Aorta (tissue), 5 donors: Measurements from ENCODE around the gene CACNA1E. TPM values are rescaled to one million over a fixed set of nuclear protein-coding genes. Genes with fewer than 3 reads are reported as not detected.

Experiments used
- ATAC-seq: fragments of 200-7000 bp; cut with Tn5 transposase; one replicate; pipeline ENCODE4 v1.9.1; 2022; ENCODE audit warnings: moderate library complexity; ENCODE audit not compliant: low FRiP score
- DNase-seq, 2 donors: peaks; one replicate each; pipeline ENCODE4 v3.0.0-alpha.2; 2020
- H3K27ac ChIP-seq, 2 donors: one replicate each; pipeline ENCODE4 v1.5.1; 2013; ENCODE audit warnings: low read length in 2 of 2, mild to moderate bottlenecking in 2 of 2, moderate library complexity in 2 of 2, control low read depth in 1 of 2, inconsistent platforms in 1 of 2, low read depth in 1 of 2
- H3K27me3 ChIP-seq, 2 donors: one replicate each; pipeline ENCODE4 v1.6.1; 2013; ENCODE audit warnings: control low read depth in 1 of 2, low read length in 1 of 2, mild to moderate bottlenecking in 1 of 2, moderate library complexity in 1 of 2; ENCODE audit not compliant: insufficient read depth in 2 of 2, control insufficient read depth in 1 of 2
- H3K36me3 ChIP-seq, 2 donors: one replicate each; pipeline ENCODE4 v1.6.1; 2013; ENCODE audit warnings: control low read depth in 1 of 2, low read length in 1 of 2, mild to moderate bottlenecking in 1 of 2; ENCODE audit not compliant: insufficient read depth in 2 of 2, control insufficient read depth in 1 of 2
- H3K4me1 ChIP-seq, 2 donors: one replicate each; pipeline ENCODE4 v1.6.1; 2013; ENCODE audit warnings: low read length in 2 of 2, control low read depth in 1 of 2, mild to moderate bottlenecking in 1 of 2, moderate library complexity in 1 of 2; ENCODE audit not compliant: insufficient read depth in 2 of 2, control insufficient read depth in 1 of 2
- H3K4me3 ChIP-seq, 2 donors: one replicate each; pipeline ENCODE4 v1.5.1; 2013; ENCODE audit warnings: low read length in 2 of 2, control low read depth in 1 of 2, mild to moderate bottlenecking in 1 of 2
- H3K9me3 ChIP-seq: one replicate; pipeline ENCODE4 v1.6.1; 2013; ENCODE audit warnings: mild to moderate bottlenecking, low read length; ENCODE audit not compliant: control insufficient read depth
- WGBS, 2 donors: extraction: QIAGEN DNeasy Blood & Tissue Kit; methylation state at CpG; one replicate each; pipeline ENCODE4 v1.1.7; 2013; 5-methylcytosine and 5-hydroxymethylcytosine counted together
- intact Hi-C, 2 donors: fragments of 100-400 bp; cut with DNase I; formaldehyde crosslinking; loops; one replicate each; pipeline versions ENCODE4 v1.14.2 to v1.15.0; 2022
- polyA plus RNA-seq, 2 donors: library from polyadenylated mRNA; stranded (reverse); fragments of 200-250 nt; gene quantifications; one replicate each; pipeline ENCODE4 v1.2.3, GENCODE V29; 2013
- total RNA-seq, 2 donors: library from RNA; stranded (reverse); fragmentation: NEBNext Ultra II Directional; extraction: Animal tissue kit (Norgen Biotek cat#: 25700); gene quantifications; one replicate each; pipeline ENCODE4 v1.2.1, GENCODE V29; 2021
- donor health status: healthy with polysubstance abuse.
- donor health status: Bipolar disorder and iron deficiency.
- donor health status: DM: no; HTN: no; CAD: no.
- donor health status: DM: no; HTN: no; CAD: no.
- donor health status: DM: yes; HTN: yes; CAD: no.

The CACNA1E gene
- total and polyA plus RNA-seq, 4 donors: 0.06 to 0.19 TPM; not detected in 2

GRCh38 chr1:181802466-181802865, 319.1 kb downstream of the CACNA1E start:
- no peak for DNase-seq

DNA sequence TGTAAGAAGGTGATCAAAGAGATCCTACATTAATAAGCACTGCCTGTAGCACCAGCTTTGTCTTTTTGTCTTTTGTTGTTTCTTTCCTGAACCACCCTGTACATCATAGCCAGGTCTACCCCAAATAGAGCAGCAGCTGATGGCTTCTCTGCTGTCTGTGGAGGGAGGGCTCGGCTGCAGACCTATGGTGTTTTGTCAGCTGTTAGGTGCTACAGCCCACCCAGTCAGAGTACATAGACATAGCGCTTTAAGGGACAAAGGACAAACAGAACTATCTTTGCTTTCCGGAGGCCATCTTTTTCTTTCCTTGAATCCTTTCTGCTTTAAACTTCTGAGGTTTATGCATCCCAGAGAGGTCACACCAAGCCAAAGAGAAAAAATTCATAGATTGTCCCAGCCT, 320.1 kb downstream of the CACNA1E start:
- no peak for ATAC-seq
- intact Hi-C loops: no loop called here
- H3K36me3 ChIP-seq: no peaks in the 10 kb centered on the region
- H3K9me3 ChIP-seq: no peaks in the 10 kb centered on the region
- H3K4me3 ChIP-seq: no peak overlapping the region
- no peaks in the 10 kb centered on the region for H3K4me1 ChIP-seq
- WGBS, 2 donors: 18 to 36% methylated on average over 3 of the region's 3 CpGs
- DNase-seq: no peak
- no peak overlapping the region for H3K27ac ChIP-seq
- no peaks in the 10 kb centered on the region for H3K27me3 ChIP-seq

More at GRCh38 chr1:181802466-181802865, 319.1 kb downstream of the CACNA1E start:
- Histone ChIP-seq H3K9me3 (no peaks in the 10 kb centered on the region), H3K4me3 (no peak overlapping the region), H3K36me3 (no peaks in the 10 kb centered on the region), H3K27me3 (no peaks in the 10 kb centered on the region), H3K4me1 (no peaks in the 10 kb centered on the region), H3K27ac (no peak overlapping the region)
- intact Hi-C loops: no loop called here
- 82 to 94% methylated on average over 3 of the region's 3 CpGs for WGBS, 2 donors
- no peak for ATAC-seq

DNA sequence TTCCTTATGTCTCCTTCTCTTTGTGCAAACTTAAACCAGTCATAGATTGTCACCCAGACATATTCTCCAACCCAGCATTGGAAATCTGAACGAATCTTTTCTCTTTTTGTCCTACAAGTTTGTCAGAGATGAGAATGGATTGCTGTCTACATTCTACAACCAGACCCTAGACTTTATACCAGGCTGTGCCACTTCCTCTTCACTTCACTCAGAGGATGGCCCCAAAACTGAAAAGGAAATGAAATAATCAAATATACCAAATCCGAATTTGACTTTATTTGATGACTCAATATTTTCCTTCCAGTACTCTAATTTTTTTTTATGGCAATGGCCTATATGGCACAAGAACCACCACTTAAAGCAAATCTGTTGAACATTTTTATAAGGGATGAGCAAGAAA, 321.7 kb downstream of the CACNA1E start:
- no peak overlapping the region for H3K4me3 ChIP-seq
- intact Hi-C loops: no loop called here
- no peaks in the 10 kb centered on the region for H3K27me3 ChIP-seq
- no peaks in the 10 kb centered on the region for H3K4me1 ChIP-seq
- DNase-seq (no peak), ATAC-seq (no peak)
- H3K27ac ChIP-seq: no peak overlapping the region
- no peaks in the 10 kb centered on the region for H3K36me3 ChIP-seq
- WGBS, 2 donors: 53 to 70% methylated on average over 2 of the region's 2 CpGs
- no peaks in the 10 kb centered on the region for H3K9me3 ChIP-seq

GRCh38 chr1:181806746-181807145, 323.4 kb downstream of the CACNA1E start:
- no peak overlapping the region for H3K27ac ChIP-seq
- DNase-seq (no peak), ATAC-seq (no peak)
- H3K36me3 ChIP-seq: no peaks in the 10 kb centered on the region
- H3K4me1 ChIP-seq: no peaks in the 10 kb centered on the region
- no peaks in the 10 kb centered on the region for H3K9me3 ChIP-seq
- H3K27me3 ChIP-seq: no peaks in the 10 kb centered on the region
- intact Hi-C loops: no loop called here
- H3K4me3 ChIP-seq: no peak overlapping the region
- 55% methylated on average over 2 of the region's 2 CpGs for WGBS, 2 donors

- no peaks in the 10 kb centered on the region for H3K36me3 ChIP-seq
- no peaks in the 10 kb centered on the region for H3K27me3 ChIP-seq
- H3K4me1 ChIP-seq: no peaks in the 10 kb centered on the region
- H3K27ac ChIP-seq: no peak overlapping the region
- intact Hi-C loops: no loop called here
- ATAC-seq: no peak
- no peaks in the 10 kb centered on the region for H3K9me3 ChIP-seq
- DNase-seq: no peak
- no peak overlapping the region for H3K4me3 ChIP-seq
- 59 to 64% methylated on average over 4 of the region's 4 CpGs for WGBS, 2 donors
Measured at GRCh38 chr1:181807251-181807650, 323.9 kb downstream of the CACNA1E start.

DNA sequence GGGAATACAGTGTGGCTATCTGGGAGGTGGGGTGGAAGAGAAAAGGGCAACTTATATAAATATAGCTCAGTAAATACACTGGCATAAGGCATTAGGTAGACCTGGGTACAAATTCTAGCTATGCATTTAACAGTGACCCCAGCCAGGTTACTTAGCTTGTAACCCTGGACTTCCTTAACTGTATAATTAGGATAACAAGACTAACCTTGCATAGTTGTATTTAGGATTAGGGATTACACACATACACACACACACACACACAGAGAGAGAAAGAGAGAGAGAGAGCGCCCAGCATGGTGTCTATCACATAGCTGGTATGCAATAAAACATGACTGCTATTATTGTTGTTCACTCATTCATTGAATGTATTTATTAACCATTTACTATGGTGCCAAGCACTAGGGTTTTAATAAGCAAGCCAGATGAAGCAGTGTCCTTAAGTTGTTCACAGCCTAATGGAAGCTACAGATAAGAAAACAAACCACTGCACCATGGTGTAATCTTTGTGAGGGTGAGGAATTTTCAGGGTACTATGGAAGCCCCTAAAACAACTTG, 326.8 kb downstream of the CACNA1E start:
- DNase-seq (no peak), ATAC-seq (no peak)
- Histone ChIP-seq H3K36me3 (no peaks in the 10 kb centered on the region), H3K4me3 (no peak overlapping the region), H3K4me1 (no peaks in the 10 kb centered on the region), H3K27me3 (no peaks in the 10 kb centered on the region), H3K9me3 (peaks cover 2% of the 10 kb centered on the region), H3K27ac (no peak overlapping the region)
- WGBS, 2 donors: 82 to 90% methylated on average over 1 of the region's 1 CpG
- intact Hi-C loops: no loop called here

- 49 to 52% methylated on average over 7 of the region's 7 CpGs for WGBS, 2 donors
- DNase-seq (no peak), ATAC-seq (no peak)
- Histone ChIP-seq H3K36me3 (no peaks in the 10 kb centered on the region), H3K4me1 (no peaks in the 10 kb centered on the region), H3K27me3 (no peaks in the 10 kb centered on the region), H3K27ac (no peak overlapping the region), H3K9me3 (peaks cover 2% of the 10 kb centered on the region), H3K4me3 (no peak overlapping the region)
- intact Hi-C loops: no loop called here
Measured at GRCh38 chr1:181812208-181812607, 328.9 kb downstream of the CACNA1E start.

GRCh38 chr1:181813266-181813665, 329.9 kb downstream of the CACNA1E start:
- ATAC-seq (no peak), DNase-seq (no peak)
- Histone ChIP-seq H3K36me3 (no peaks in the 10 kb centered on the region), H3K27me3 (no peaks in the 10 kb centered on the region), H3K27ac (no peak overlapping the region), H3K4me1 (no peaks in the 10 kb centered on the region), H3K4me3 (no peak overlapping the region), H3K9me3 (peaks cover 2% of the 10 kb centered on the region)
- intact Hi-C loops: no loop called here
- WGBS, 2 donors: 70% methylated on average over 4 of the region's 4 CpGs

DNA sequence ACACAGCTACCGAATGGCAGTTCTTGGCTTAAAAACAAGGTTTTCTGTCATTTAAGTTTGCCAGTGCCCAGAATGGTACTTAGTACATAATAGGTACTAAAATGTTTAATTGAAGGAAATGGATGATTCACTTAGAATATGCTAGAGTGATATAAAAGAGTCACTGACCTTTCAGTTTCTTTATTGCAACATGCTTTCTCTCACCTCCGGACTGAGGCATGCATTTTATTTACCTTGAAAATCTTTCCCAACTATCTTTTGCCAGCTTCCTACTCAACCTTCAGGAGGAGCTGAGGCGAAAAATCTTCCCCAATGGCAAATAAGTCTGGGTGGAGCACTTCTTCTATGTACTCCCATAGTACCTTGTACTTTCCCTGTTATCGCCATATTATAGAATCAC, 333.3 kb downstream of the CACNA1E start:
- intact Hi-C loops: no loop called here
- no peaks in the 10 kb centered on the region for H3K4me1 ChIP-seq
- peaks cover 2% of the 10 kb centered on the region for H3K9me3 ChIP-seq
- WGBS, 2 donors: 83 to 88% methylated on average over 4 of the region's 4 CpGs
- H3K36me3 ChIP-seq: no peaks in the 10 kb centered on the region
- no peaks in the 10 kb centered on the region for H3K27me3 ChIP-seq
- H3K27ac ChIP-seq: no peak overlapping the region
- H3K4me3 ChIP-seq: no peak overlapping the region
- ATAC-seq (no peak), DNase-seq (no peak)
